Measurements from ENCODE around the gene TCAP.

Gene TCAP

DNA sequence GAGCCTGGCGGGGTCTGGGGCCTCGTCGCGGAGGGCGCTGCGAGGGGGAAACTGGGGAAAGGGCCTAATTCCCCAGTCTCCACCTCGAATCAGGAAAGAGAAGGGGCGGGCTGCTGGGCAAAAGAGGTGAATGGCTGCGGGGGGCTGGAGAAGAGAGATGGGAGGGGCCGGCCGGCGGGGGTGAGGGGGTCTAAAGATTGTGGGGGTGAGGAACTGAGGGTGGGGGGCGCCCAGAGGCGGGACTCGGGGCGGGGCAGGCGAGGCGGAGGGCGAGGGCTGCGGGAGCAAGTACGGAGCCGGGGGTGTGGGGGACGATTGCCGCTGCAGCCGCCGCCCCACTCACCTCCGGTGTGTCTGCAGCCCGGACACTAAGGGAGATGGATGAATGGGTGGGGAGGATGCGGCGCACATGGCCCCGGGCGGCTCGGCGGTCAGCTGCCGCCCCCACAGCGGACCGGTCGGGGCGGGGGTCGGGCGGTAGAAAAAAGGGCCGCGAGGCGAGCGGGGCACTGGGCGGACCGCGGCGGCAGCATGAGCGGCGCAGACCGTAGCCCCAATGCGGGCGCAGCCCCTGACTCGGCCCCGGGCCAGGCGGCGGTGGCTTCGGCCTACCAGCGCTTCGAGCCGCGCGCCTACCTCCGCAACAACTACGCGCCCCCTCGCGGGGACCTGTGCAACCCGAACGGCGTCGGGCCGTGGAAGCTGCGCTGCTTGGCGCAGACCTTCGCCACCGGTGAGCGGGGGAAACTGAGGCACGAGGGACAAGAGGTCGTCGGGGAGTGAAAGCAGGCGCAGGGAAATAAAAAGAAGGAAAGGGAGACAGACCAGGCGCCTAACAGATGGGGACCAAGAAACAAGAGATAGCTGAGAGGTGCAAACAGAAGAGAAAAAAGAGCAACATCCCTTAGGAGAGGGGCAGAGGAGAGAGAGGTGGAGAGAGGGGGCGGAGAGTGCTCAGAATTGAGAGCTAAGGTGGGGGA is 3.1 kb downstream of the TCAP start, which contains the start of gene PNMT:
Gene PNMT (plus strand): TSS at position 509 of the 980 bp plus-strand sequence. CDS start 23 bp downstream, at position 532.
- peak; percentile 86 for DNase-seq

DNA sequence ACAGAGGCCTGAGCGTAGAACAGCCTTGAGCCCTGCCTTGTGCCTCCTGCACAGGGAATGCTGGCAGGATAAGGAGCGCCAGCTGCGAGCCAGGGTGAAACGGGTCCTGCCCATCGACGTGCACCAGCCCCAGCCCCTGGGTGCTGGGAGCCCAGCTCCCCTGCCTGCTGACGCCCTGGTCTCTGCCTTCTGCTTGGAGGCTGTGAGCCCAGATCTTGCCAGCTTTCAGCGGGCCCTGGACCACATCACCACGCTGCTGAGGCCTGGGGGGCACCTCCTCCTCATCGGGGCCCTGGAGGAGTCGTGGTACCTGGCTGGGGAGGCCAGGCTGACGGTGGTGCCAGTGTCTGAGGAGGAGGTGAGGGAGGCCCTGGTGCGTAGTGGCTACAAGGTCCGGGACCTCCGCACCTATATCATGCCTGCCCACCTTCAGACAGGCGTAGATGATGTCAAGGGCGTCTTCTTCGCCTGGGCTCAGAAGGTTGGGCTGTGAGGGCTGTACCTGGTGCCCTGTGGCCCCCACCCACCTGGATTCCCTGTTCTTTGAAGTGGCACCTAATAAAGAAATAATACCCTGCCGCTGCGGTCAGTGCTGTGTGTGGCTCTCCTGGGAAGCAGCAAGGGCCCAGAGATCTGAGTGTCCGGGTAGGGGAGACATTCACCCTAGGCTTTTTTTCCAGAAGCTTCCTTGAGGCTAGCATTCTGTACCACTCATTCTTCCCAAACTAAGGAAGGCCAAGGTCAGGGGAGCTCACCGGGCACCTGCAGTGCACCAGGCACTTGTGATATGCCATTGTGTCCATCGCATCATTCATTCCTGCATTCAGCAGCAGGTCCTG is 5.0 kb downstream of the TCAP start:
- no peak for DNase-seq

DNA sequence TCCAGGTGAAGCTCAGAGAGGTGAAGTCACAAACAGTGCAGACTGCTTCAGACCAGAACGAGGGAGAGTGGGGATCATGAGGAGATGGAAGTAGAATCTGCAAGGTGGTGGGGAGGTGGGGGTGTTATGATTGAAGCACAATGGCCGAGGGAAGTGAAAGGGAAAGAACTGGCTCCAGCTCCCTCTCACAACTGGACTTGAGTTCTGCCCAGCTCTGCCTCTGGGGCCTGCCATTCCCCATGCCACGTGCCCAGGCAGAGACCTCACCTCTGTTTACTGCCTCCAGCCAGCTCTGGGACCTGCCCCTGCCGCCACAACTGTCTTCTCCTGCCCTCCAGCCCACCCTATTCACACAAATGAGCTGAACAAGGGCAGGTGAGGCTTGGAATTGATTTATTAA is 5.6 kb downstream of the TCAP start:
- DNase-seq: no peak

DNA sequence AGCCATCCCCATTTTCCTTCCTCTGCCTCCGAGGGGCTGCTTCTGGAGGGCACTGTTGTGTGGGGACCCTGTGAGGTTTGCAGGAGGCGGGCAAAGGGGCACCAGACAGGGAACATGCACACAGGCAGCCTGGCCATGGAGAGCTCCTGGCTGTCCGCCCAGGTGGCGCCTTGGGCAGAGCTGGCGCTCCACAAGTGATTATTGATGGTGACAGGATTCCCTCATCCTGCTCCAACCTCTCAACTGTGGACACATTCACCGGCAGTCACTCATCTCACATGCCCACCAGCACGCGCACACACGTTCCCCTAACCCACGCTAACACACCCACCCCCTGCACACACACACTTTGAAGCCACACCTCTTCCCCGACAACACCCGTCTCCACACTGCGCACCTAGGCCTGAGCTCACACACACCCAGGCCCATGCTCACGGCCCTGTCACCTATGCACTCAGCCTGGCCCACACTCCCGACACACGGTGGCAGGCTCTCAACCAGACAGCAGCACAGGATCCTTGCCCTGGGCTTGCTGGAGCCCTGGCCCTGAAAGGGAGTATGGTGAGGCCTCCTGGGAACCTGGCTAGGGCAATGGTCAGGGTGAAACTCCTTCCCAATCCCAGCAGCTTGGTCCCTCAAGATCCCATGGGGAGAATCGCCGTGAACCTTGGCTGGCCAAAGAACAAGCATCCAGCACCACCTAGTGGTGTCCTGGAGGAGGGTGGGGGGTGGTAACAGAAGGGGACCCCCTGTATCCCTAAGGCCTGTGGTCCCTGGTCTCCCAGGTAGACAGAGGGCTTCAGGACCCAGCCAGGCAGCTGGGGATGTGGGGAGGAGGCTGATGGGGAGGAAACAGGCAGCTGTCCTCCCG is 6.7 kb downstream of the TCAP start:
- peak; percentile 85 for DNase-seq

DNA sequence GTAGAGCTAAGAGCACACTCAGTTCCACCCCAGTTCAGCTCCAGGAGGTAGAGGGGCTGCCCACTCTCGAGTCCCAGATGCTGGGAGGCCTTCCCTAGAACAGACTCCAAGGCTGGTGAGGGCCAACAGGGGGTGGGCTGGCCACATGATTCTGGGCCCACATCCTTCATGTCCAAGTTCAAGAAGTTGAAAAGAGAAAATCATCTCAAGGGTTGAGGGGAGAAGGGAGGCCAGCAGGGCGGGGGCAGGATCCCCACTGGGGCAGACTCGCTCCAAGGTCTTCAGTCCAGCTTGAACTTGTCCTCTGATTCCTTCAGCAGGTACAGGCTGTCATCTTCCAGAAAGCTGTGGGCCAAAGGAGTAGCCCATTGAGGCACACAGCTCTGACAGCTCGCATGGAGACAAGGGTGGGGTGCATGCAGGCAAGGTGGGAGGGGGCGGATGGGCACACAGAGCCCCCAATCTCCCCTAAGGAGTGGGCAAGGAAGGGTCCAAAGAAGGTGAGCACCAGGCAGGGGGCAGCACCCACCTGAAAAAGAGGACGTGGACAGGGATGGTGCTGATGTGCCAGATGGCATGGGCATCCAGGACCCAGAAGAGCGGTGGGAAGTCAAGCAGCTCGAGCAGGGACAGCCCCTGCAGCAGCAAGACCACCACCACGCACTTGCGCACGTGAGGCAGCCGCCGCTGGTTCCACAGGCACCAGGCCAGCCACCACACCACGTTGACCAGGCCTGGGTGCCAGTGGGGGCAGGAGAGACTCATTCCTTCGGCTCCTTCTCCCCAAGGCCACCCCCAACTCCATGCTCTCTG is 7.6 kb downstream of the TCAP start:
- no peak for DNase-seq

DNA sequence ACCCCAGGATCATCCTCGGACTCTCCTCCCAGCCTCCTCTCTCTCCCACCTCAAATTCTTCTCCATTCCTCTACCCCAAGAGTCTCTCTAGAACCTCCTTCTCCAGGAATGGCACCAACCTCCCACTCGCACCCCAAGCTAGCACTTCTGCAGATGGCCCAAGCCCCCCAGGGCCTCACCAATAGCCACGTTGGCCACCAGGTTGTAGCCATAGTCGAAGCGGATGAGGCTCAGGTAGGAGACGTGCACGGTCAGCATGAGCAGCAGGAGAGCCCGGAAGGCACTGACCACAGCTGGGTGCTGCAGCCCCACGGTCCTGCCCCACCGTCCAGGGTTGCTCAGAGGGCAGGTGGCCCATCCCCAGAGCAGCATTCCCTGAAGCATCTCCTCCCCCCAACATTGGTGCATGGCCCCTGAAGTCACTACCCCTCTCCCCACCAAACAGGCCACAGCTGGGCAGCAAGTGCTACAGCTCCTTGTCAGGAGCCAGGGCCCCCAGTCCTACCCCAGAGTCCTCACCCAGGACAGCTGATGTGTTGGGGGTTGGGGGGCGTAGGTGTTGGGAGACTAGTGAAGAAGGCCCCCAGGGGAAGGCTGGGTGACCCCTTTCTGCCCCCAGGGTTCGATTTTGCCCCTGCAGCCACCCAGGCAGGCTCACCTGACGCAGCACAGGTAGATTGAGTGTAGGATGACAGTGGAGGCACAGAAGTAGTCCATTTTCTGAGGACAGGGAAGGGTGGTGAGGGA is 8.4 kb downstream of the TCAP start:
- DNase-seq: no peak

DNA sequence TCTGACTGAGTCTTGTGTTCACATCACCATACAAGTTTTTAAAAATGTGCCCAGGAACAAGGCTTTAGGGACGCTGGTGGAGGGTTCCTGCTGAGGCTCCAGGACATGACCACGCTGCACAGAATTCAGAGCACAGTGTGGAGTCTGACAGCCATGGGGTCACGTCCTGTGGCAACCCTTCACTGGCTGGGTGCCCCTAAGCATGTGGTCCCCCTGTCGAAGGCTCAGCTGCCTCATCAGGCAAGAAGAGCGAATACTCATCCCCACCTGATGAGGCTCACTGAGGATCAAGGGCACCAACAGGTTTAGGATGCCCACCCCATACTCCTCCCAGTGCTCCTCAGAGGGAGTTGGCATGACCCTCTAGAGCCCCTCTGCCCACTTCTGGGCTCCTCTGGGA is 9.0 kb downstream of the TCAP start:
- no peak for DNase-seq

DNA sequence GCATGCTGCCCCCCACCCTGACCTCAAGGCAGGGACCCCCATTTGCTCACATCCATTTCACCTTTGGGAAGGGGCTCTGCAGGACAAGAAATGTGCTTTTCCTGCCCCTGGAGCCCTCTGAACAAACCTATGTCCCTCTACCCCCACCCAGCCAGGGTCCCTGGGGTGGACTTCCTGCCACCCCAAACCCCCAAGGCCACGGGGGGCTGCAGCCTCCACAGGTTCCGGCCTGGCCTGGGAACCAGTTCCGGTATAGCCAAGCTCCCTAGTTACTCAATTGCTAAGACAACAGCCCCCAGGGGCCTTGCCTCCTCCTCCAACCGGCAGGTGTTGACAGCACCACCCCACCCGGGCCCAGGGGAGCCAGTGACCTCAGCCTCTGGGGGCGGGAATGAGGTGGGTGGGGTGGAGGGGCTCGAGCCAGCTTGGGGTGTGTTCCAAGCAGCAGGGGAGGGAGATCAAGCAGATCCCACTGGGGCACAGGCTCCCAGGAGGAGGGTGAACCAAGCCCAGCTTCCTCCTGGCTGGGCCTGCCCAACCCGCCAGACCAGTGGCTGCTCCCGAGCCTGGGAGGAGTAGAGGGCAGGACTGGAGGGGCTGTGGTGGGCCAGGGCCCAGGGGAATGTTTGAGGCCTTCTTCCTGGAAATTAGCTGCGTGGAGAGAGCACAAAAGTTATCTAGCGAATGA is 9.7 kb downstream of the TCAP start:
- DNase-seq: peak; percentile 76

DNA sequence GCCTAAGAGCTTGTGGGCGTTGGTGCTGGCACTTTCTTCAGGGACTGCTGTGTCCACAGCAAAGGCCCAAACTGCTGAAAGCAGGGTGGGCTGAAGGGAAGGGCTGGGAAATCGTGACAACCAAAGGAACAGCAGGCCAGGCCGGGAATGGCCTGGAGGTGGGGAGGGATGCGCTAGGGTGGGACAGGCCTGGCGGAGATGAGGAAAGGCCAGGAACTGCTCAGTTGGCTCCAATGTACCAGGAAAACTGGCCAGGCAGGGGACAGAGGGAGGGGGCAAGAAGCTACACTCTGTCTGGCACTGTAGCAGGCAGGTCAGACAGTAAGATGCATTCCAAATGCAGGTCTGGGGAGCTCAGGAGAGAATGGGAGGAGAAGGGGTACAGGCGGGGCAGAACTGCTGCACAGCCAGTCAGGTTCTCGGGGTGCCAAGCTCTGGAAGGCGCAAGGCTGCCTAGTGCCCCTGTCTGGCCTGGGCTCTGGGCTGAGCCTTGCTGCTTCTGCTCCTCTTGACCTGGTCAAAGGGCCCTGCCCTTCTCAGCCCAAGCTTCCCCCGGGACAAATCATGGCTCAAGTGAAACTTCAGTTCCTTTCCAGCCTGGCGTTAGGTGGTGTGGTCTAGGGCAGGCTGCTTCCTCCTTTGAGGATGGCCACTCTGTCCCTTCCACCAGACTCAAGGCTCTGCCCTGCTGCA is 10.4 kb downstream of the TCAP start:
- no peak for DNase-seq

DNA sequence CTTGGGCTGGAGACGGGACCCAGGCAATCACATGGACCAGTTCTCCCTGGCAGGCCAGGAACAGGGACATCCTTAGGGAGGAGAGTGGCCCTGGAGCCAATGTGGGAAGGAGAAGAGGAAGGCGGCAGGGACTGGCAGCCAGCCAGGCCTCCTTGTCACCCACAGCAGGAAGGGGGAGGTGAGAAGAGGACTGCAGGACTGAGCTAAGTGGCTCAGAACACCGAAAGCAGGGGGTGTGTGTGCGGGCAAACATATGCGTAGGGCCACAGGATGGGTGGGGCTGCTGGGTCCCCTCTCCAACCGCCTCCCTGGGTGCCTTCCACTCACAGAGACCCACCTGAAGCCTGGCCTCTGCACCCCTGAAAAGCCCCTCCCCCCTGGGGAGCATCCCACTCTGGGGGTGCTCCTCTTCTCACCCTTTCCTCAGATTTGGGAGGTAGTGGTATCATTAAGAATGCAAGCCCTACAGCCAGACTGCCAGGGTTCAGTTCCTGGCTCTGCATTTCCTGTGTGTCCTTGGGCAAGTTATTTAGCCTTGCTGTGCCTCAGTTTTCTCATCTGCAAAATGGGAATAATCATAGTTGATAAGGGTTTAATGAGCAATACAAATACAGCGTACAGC is 11.2 kb downstream of the TCAP start:
- DNase-seq: peak; percentile 81

DNA sequence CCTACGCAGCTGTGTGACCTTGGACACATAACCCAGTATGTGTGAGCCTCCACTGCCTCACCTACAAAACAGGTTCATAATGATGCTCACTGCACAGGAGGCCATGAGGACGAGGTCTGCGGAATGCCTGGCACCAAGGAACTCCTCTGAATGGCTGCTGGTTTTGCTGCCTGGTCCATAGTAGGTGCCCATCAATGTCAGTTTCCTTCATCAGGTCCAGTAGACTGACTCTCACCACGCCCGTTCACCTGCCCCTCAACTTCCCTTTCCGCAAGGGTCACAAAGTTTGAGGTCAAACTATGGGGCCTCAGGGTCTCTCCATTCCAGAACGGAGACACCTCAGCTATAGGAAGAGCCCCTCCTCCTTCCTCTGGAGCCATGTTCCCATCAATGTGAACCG is 11.9 kb downstream of the TCAP start:
- no peak for DNase-seq

DNA sequence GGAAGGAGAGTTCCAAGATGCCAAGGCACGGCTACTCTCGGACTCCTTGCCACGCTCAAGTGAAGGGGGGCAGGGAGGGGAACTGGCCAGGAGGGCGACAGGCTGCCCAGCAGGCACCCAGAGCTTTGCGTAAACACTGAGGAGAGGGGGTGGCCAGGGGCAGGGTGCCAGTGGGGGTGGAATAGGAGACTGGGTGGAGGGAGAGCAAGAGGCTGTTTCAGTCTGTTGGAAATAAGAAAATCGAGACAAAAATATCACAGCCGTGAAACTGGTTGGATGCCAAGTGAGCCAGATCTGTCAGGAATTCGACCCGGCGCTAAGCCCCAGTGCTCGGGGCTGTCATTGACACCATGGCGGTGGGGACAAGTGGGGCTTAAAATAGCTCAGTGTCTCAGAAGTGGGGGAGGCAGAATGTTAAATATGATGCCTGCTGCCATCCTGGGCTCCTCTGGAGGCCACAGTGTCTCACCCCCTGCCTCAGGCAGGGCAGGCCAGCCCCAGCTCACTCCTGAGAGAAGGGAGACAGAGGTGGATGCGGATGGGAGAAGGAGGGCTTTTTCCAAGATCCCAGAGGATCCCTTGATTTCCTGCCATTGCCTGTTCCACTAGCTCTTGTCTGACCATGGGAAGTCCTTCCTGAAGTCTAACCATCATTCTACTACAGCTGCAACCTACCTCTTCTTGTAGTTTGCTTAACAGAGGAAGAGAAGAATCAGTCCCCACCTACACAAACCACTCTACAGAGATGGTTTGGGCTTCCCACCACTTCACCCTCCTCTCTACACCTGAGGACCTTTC is 12.6 kb downstream of the TCAP start:
- DNase-seq: peak; percentile 54

DNA sequence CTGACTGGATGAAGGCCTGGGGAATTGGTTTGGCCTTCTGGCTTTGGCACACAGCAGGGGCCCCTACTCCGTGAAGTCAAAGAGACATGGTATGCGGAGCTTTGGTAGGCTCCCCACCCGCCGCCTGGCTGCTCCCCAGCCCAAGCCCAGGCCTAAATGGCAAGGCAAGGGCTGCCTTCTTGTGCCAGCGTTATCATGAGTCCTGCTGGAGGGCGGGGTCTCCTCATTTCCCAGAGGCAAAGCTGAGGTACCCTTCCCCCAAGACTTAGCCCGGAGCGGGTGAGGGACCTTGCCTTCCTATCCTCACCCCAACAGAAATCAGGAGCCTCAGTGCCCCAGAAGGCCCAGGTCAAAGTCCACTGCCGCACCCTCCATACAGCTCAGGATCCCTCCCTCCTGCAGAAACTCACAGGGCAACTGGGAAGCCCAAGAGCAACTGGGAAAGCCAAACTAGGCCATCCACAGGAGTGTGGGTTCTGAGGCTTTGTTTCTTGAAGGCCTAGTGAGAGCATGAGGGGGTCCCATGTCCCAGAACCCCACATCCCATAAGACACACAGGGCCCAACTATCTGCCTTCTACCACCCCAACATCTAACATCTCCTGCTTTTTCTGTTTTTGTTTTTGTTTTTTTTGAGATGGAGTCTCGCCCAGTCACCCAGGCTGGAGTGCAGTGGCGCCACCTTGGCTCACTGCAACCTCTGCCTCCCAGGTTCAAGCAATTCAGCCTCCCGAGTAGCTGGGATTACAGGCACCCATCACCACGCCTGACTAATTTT is 13.4 kb downstream of the TCAP start:
- no peak for DNase-seq

DNA sequence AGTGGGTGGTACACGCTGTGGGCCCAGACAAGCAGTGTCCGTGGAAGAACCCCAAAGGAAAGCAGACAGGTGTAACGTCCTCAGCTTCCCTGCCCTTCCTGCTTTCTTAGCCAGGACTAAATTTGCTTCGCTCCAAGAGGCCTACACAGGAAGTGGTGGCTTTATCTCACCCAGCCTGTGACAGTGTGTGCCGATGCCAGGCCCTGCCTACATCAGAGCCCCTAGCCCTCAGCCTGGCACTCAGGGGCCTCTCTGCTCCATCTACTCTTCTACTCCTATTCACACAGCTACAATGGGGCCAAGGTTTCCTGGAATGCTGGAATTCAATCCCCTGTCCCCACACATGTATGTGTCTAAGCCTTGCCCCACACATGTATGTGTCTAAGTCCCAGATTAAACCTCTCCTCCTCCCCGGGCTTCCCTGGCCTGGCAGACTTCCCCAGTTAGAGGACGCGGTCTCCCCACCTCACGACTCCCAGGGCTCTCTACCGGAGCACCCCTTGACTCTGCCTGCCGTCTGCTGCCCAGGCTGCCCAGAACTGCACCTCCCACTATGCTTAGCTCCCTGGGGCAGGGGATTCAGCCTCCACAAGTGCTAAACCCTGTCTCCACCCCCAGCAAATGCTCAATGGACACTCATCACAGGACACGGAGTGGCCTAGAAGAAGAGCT is 14.5 kb downstream of the TCAP start:
- peak; percentile 56 for DNase-seq

DNA sequence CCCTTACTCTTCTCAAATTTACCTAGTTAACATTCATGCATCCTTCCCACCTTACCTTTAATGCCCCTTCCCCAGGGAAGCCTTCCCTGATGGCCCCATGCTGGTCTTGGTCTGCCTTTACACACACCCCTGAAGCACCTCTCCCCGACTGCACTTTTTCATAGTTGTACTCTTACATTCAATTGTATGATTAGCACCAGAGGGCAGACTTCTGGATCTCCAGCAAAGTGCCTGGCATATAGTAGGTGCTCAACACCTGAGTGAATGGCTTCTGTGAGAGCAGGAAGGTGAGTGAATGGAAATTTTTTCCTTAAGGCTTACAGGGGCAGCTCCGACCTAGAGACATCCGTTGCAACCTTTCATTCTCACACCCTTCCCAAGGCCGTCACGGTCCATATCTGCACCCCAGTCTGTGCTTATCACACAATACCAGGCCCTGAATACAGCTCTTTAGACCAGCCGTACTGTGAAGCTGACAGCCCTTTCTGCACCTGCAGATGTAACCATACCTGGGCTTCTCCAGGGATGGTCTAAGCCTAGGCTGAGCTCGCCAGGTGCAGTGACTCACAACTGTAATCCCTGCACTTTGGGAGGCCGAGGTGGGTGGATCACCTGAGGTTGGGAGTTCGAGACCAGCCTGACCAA is 18.3 kb downstream of the TCAP start:
- no peak for DNase-seq
